A549 (cell line): ENCODE measurements around the gene ZBP1.

ENCODE experiments used
- EHMT2 ChIP-seq: fragments of 200-600 bp; sonication (generic); IDR thresholded peaks from 2 replicates; pipeline ENCODE4 v1.6.1; 2016; ENCODE audit warnings: antibody characterized with exemption, low read depth, mild to moderate bottlenecking, moderate library complexity
- ESRRA ChIP-seq: fragments of 150-350 bp; IDR thresholded peaks from 2 replicates; pipeline ENCODE4 v1.6.1; 2014; ENCODE audit warnings: mild to moderate bottlenecking, low read length, borderline replicate concordance
- HDAC2 ChIP-seq: fragments of 200-600 bp; sonication (generic); IDR thresholded peaks from 2 replicates; pipeline ENCODE4 v1.6.1; 2016
- NR3C1 ChIP-seq: fragments of >200 bp; sonication (Bioruptor Twin); formaldehyde crosslinking; IDR thresholded peaks from 3 replicates; pipeline ENCODE4 v1.6.1; 2017
- POLR2A ChIP-seq: IDR thresholded peaks from 2 replicates; pipeline ENCODE4 v1.6.1; 2012; ENCODE audit warnings: mild to moderate bottlenecking, low read length
- RAD21 ChIP-seq, 2 experiments: fragments of >200 bp in 1 of 2; sonication (Bioruptor Twin) in 1 of 2; formaldehyde crosslinking in 1 of 2; IDR thresholded peaks in 1 of 2; conservative IDR thresholded peaks in 1 of 2; 2 replicates in 1 of 2; 3 replicates in 1 of 2; pipeline ENCODE4 v1.6.1; 2012 to 2018; ENCODE audit warnings: inconsistent platforms in 1 of 2
- TF ChIP-seq, protein P1 (sequence below): fragments of >200 bp; sonication (Bioruptor Twin); formaldehyde crosslinking; IDR thresholded peaks from 3 replicates; pipeline ENCODE4 v1.5.1; 2016

DNA sequence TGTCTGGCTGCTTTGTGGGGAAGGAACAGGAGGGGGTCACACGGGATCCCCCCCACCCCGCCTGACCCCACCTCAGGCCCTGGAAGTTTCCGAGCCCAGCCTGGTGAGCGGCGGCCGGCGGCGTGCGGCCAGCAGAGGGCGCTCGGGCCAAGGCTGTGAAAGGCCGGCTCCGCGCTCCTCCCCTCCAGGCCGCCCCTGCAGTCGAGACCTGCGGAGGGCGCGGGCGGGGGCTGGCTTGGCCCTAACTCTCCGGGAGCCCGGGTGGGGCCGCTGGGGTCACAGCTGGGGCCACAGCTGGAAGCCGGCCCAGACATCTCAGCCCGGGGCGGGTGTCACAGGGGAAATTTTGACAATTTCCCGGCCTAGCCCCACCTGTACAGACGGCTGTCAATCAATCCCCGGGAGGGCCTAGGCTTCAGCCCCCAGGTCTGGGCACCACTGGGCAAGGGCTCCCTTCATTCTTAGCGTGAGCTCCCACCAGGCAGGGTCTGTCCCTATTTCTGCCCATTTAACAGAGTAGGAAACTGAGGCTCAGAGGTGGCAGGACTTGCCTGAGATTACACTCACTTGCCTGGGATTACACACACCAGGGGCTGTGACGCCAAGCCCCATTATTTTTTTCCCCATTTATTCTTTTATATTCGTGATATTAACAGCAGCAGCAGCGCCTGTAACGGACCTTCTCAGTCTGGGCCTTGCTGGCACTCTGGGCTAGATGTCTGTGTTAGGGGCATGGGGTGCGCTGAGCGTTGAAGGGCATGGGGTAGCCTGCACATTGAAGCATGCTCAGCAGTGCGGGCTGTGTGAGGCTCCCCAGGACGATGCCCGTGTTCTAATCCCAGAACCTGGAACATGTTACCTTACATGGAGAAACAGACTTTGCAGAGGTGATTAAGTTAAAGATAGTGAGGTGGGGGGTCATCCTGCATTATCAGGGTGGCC, 23.0 kb downstream of the ZBP1 start:
- TF ChIP-seq NR3C1 (no peak), RAD21 (conservative IDR thresholded peaks at IDR 0.05 in 1 of 2, IDR thresholded peaks at IDR 0.05 in 1 of 2) (peak; percentile 93 to 99), EHMT2 (no peak), HDAC2 (no peak), POLR2A (no peak), ESRRA (no peak)
- TF ChIP-seq, protein P1, sequence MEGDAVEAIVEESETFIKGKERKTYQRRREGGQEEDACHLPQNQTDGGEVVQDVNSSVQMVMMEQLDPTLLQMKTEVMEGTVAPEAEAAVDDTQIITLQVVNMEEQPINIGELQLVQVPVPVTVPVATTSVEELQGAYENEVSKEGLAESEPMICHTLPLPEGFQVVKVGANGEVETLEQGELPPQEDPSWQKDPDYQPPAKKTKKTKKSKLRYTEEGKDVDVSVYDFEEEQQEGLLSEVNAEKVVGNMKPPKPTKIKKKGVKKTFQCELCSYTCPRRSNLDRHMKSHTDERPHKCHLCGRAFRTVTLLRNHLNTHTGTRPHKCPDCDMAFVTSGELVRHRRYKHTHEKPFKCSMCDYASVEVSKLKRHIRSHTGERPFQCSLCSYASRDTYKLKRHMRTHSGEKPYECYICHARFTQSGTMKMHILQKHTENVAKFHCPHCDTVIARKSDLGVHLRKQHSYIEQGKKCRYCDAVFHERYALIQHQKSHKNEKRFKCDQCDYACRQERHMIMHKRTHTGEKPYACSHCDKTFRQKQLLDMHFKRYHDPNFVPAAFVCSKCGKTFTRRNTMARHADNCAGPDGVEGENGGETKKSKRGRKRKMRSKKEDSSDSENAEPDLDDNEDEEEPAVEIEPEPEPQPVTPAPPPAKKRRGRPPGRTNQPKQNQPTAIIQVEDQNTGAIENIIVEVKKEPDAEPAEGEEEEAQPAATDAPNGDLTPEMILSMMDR: peak; percentile 97
